ENCODE results near the gene BCAP31. TPM values are rescaled to one million over a fixed set of nuclear protein-coding genes. Genes with fewer than 3 reads are reported as not detected.
"Not testable (repeated sequence)": the region's sequence is repeated elsewhere in the genome, so short reads cannot be mapped to it uniquely, and the experiment has no call there.

BCAP31 gene
- total RNA-seq, 1 donor from 2014 or later = 117 TPM

- H3K9me3 Mint-ChIP-seq = peaks cover 16% of the 10 kb centered on the region
- no peak overlapping the region for H3K27ac Mint-ChIP-seq (ENCODE audit: unreplicated experiment)
- no peaks in the 10 kb centered on the region for H3K27me3 Mint-ChIP-seq (ENCODE audit: low read depth)
- DNase-seq (ENCODE audit: low read depth, low spot score) = no peak
- H3K4me1 Mint-ChIP-seq = peaks cover 16% of the 10 kb centered on the region
- H3K36me3 Mint-ChIP-seq (ENCODE audit: low read depth) = peaks cover 18% of the 10 kb centered on the region
- TF ChIP-seq CTCF (conservative IDR thresholded peaks at IDR 0.05) = no peak
- no peak overlapping the region for H3K4me3 Mint-ChIP-seq
These were observed 7.6 kb upstream of the BCAP31 start for GRCh38 chrX:153731845-153732215.

- H3K27ac Mint-ChIP-seq (ENCODE audit: unreplicated experiment) = no peak overlapping the region
- peaks cover 16% of the 10 kb centered on the region for H3K9me3 Mint-ChIP-seq
- no peaks in the 10 kb centered on the region for H3K27me3 Mint-ChIP-seq (ENCODE audit: low read depth)
These were observed 7.1 kb upstream of the BCAP31 start for GRCh38 chrX:153731117-153731844.

GRCh38 chrX:153730115-153730514, 5.9 kb upstream of the BCAP31 start:
- Mint-ChIP-seq H3K9me3 (peaks cover 16% of the 10 kb centered on the region), H3K36me3 (ENCODE audit: low read depth) (peaks cover 18% of the 10 kb centered on the region), H3K4me1 (peaks cover 13% of the 10 kb centered on the region)
- not testable (repeated sequence) for H3K4me3 Mint-ChIP-seq; H3K27me3 Mint-ChIP-seq (ENCODE audit: low read depth); H3K27ac Mint-ChIP-seq (ENCODE audit: unreplicated experiment); DNase-seq (ENCODE audit: low read depth, low spot score)

More at GRCh38 chrX:153731117-153731844, 7.1 kb upstream of the BCAP31 start:
- DNase-seq (ENCODE audit: low read depth, low spot score) = no peak
- Mint-ChIP-seq H3K4me1 (peaks cover 17% of the 10 kb centered on the region), H3K4me3 (no peak overlapping the region), H3K36me3 (ENCODE audit: low read depth) (peaks cover 18% of the 10 kb centered on the region)
- no peak for TF ChIP-seq CTCF (conservative IDR thresholded peaks at IDR 0.05)

- H3K4me3 Mint-ChIP-seq = no peak overlapping the region
- H3K27ac Mint-ChIP-seq (ENCODE audit: unreplicated experiment) = no peak overlapping the region
- peaks cover 12% of the 10 kb centered on the region for H3K9me3 Mint-ChIP-seq
- no peak for DNase-seq (ENCODE audit: low read depth, low spot score)
- H3K36me3 Mint-ChIP-seq (ENCODE audit: low read depth) = peaks cover 12% of the 10 kb centered on the region
- peaks cover 13% of the 10 kb centered on the region for H3K4me1 Mint-ChIP-seq
- no peaks in the 10 kb centered on the region for H3K27me3 Mint-ChIP-seq (ENCODE audit: low read depth)
- TF ChIP-seq CTCF (conservative IDR thresholded peaks at IDR 0.05) = no peak
These were observed 4.9 kb upstream of the BCAP31 start for GRCh38 chrX:153728951-153729631.

- Mint-ChIP-seq H3K4me3 (peak overlapping the region; percentile 65), H3K36me3 (ENCODE audit: low read depth) (peaks cover 12% of the 10 kb centered on the region), H3K27ac (ENCODE audit: unreplicated experiment) (no peak overlapping the region), H3K9me3 (peaks cover 12% of the 10 kb centered on the region), H3K27me3 (ENCODE audit: low read depth) (no peaks in the 10 kb centered on the region), H3K4me1 (peaks cover 17% of the 10 kb centered on the region)
- no peak for TF ChIP-seq CTCF (conservative IDR thresholded peaks at IDR 0.05)
- no peak for DNase-seq (ENCODE audit: low read depth, low spot score)
These were observed 3.9 kb upstream of the BCAP31 start for GRCh38 chrX:153728095-153728494.
